Mesendoderm (in vitro differentiated cells): Measurements from ENCODE around the gene CASP3.
"Not testable (repeated sequence)": the region's sequence is repeated elsewhere in the genome, so short reads cannot be mapped to it uniquely, and the experiment has no call there.

Experiments used
- DNase-seq: peaks from one replicate; pipeline ENCODE4 v3.0.0; 2013
- H2AK5ac ChIP-seq: 2 replicates; pipeline ENCODE4 v1.6.1; 2013; ENCODE audit warnings: low read length, inconsistent platforms
- H2BK120ac ChIP-seq: 2 replicates; pipeline ENCODE4 v1.6.1; 2013; ENCODE audit warnings: low read depth, mild to moderate bottlenecking, low read length, moderate library complexity, mixed read lengths
- H2BK15ac ChIP-seq: replicated peaks from 2 replicates; pipeline ENCODE4 v1.6.1; 2013; ENCODE audit warnings: low read depth, mild to moderate bottlenecking, moderate library complexity
- H2BK5ac ChIP-seq: 2 replicates; pipeline ENCODE4 v1.6.1; 2013; ENCODE audit warnings: low read length, inconsistent platforms
- H3K18ac ChIP-seq: 2 replicates; pipeline ENCODE4 v1.6.1; 2013; ENCODE audit warnings: mild to moderate bottlenecking, low read length, mixed read lengths
- H3K23ac ChIP-seq: one replicate; pipeline ENCODE4 v1.6.1; 2013; ENCODE audit warnings: low read length
- H3K27ac ChIP-seq: 2 replicates; pipeline ENCODE4 v1.5.1; 2013; ENCODE audit warnings: low read depth, mild to moderate bottlenecking, inconsistent platforms, low read length, moderate library complexity
- H3K27me3 ChIP-seq: 2 replicates; pipeline ENCODE4 v1.6.1; 2013; ENCODE audit warnings: low read length, control low read depth, mild to moderate bottlenecking, inconsistent platforms; ENCODE audit not compliant: insufficient read depth, poor library complexity
- H3K36me3 ChIP-seq: 2 replicates; pipeline ENCODE4 v1.6.1; 2013; ENCODE audit warnings: low read length, inconsistent platforms; ENCODE audit not compliant: control insufficient read depth, insufficient read depth
- H3K4ac ChIP-seq: one replicate; pipeline ENCODE4 v1.6.1; 2013; ENCODE audit warnings: low read depth, mild to moderate bottlenecking, low read length, moderate library complexity
- H3K4me1 ChIP-seq: 2 replicates; pipeline ENCODE4 v1.6.1; 2013; ENCODE audit warnings: low read depth, low read length, inconsistent platforms; ENCODE audit not compliant: control insufficient read depth
- H3K4me2 ChIP-seq: 2 replicates; pipeline ENCODE4 v1.6.1; 2013; ENCODE audit warnings: low read length
- H3K4me3 ChIP-seq: 2 replicates; pipeline ENCODE4 v1.5.1; 2013; ENCODE audit warnings: mild to moderate bottlenecking, low read length
- H3K56ac ChIP-seq: one replicate; pipeline ENCODE4 v1.6.1; 2013; ENCODE audit warnings: low read length
- H3K79me1 ChIP-seq: 2 replicates; pipeline ENCODE4 v1.6.1; 2013; ENCODE audit warnings: low read length, inconsistent platforms
- H3K79me2 ChIP-seq: 2 replicates; pipeline ENCODE4 v1.6.1; 2013; ENCODE audit warnings: mild to moderate bottlenecking, low read length; ENCODE audit not compliant: control insufficient read depth, insufficient read depth
- H3K9ac ChIP-seq: 2 replicates; pipeline ENCODE4 v1.6.1; 2013; ENCODE audit warnings: low read length, inconsistent platforms
- H4K5ac ChIP-seq: one replicate; pipeline ENCODE4 v1.6.1; 2013; ENCODE audit warnings: low read length
- H4K8ac ChIP-seq: one replicate; pipeline ENCODE4 v1.6.1; 2013; ENCODE audit warnings: low read depth, mild to moderate bottlenecking, control low read depth, low read length, moderate library complexity
- WGBS: extraction: QIAGEN DNeasy Blood & Tissue Kit; methylation state at CpG from one replicate; pipeline ENCODE4 v1.1.7; 2013; ENCODE audit warnings: low lambda C conversion rate, missing lambda C conversion rate; ENCODE audit not compliant: insufficient coverage; ENCODE audit errors: extremely low coverage; 5-methylcytosine and 5-hydroxymethylcytosine counted together

CASP3 gene

DNA sequence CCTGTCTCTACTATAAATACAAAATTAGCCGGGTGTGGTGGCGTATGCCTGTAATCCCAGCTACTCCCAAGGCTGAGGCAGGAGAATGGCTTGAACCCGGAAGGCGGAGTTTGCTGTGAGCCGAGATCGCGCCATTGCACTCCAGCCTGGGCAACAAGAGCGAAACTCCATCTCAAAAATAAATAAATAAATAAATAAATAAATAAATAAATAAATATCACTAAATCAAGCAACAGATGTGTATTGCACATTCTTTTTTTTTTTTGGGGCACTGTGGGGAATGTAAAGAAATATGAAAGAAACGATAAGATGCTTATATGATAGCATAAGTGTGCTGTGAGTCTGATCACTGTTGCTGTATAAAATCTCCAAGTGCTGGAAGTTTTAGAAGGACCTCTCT lies 8.6 kb upstream of the CASP3 start:
- H3K23ac ChIP-seq, H3K4ac ChIP-seq, H2AK5ac ChIP-seq, H2BK15ac ChIP-seq, H2BK5ac ChIP-seq, H3K79me1 ChIP-seq, H3K4me1 ChIP-seq, H3K4me3 ChIP-seq, H3K56ac ChIP-seq, H3K27ac ChIP-seq, H4K5ac ChIP-seq, H3K9ac ChIP-seq, H4K8ac ChIP-seq, DNase-seq, H2BK120ac ChIP-seq, H3K18ac ChIP-seq, H3K79me2 ChIP-seq, H3K27me3 ChIP-seq, H3K4me2 ChIP-seq, H3K36me3 ChIP-seq: not testable (repeated sequence)
- whole genome bisulfite sequencing, result no CpG with 5 or more reads among the region's 9 CpGs

DNA sequence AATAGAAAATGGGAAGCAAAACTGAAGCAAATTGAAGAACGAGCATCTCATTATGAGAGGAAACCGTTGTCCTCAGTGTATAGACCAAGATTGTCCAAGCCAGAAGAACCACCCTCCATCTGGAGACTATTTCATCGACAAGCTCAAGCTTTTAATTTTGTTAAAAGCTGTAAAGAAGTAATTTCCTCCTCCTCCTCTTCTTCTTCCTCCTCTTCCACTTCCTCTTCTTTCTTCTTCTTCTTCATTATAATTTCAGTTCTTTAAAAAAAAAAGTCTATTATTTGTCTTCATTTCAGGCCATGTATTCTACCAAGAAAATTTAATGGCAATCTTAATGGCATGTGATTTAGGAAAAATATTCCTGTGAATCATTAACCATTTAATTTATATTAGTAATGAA lies 7.9 kb upstream of the CASP3 start:
- no peak overlapping the region for H3K18ac ChIP-seq
- no peak overlapping the region for H4K5ac ChIP-seq
- H2BK120ac ChIP-seq, result no peak overlapping the region
- no peaks in the 10 kb centered on the region for H3K79me2 ChIP-seq
- no peaks in the 10 kb centered on the region for H3K36me3 ChIP-seq
- no peak overlapping the region for H3K4me2 ChIP-seq
- H3K27me3 ChIP-seq, result no peaks in the 10 kb centered on the region
- H2BK5ac ChIP-seq, result no peak overlapping the region
- no peaks in the 10 kb centered on the region for H3K4me1 ChIP-seq
- H2BK15ac ChIP-seq, result no peak overlapping the region
- no peak overlapping the region for H3K4ac ChIP-seq
- no peak overlapping the region for H4K8ac ChIP-seq
- H3K23ac ChIP-seq, result no peak overlapping the region
- H2AK5ac ChIP-seq, result no peak overlapping the region
- DNase-seq, result no peak
- no peak overlapping the region for H3K9ac ChIP-seq
- H3K79me1 ChIP-seq, result no peaks in the 10 kb centered on the region
- no peak overlapping the region for H3K27ac ChIP-seq
- H3K4me3 ChIP-seq, result no peak overlapping the region
- no CpG with 5 or more reads among the region's 3 CpGs for WGBS
- no peak overlapping the region for H3K56ac ChIP-seq

GRCh38 chr4:184655889-184656869 lies 6.9 kb upstream of the CASP3 start:
- H3K4me2 ChIP-seq, result no peak overlapping the region
- H4K8ac ChIP-seq, result no peak overlapping the region
- H3K4me3 ChIP-seq, result no peak overlapping the region
- no peak for DNase-seq
- no CpG with 5 or more reads among the region's 8 CpGs for WGBS
- no peak overlapping the region for H3K9ac ChIP-seq
- H3K79me1 ChIP-seq, result no peaks in the 10 kb centered on the region
- H2BK15ac ChIP-seq, result no peak overlapping the region
- H3K23ac ChIP-seq, result no peak overlapping the region
- no peak overlapping the region for H3K27ac ChIP-seq
- no peak overlapping the region for H3K4ac ChIP-seq
- H3K56ac ChIP-seq, result no peak overlapping the region
- H3K27me3 ChIP-seq, result no peaks in the 10 kb centered on the region
- H2BK5ac ChIP-seq, result no peak overlapping the region
- H3K4me1 ChIP-seq, result no peaks in the 10 kb centered on the region
- no peak overlapping the region for H2BK120ac ChIP-seq
- no peaks in the 10 kb centered on the region for H3K79me2 ChIP-seq
- no peak overlapping the region for H3K18ac ChIP-seq
- no peak overlapping the region for H4K5ac ChIP-seq
- no peaks in the 10 kb centered on the region for H3K36me3 ChIP-seq
- H2AK5ac ChIP-seq, result no peak overlapping the region

- H3K4ac ChIP-seq, result no peak overlapping the region
- no CpG with 5 or more reads among the region's 2 CpGs for WGBS
- no peaks in the 10 kb centered on the region for H3K27me3 ChIP-seq
Observed at GRCh38 chr4:184653650-184654049, 4.4 kb upstream of the CASP3 start.

DNA sequence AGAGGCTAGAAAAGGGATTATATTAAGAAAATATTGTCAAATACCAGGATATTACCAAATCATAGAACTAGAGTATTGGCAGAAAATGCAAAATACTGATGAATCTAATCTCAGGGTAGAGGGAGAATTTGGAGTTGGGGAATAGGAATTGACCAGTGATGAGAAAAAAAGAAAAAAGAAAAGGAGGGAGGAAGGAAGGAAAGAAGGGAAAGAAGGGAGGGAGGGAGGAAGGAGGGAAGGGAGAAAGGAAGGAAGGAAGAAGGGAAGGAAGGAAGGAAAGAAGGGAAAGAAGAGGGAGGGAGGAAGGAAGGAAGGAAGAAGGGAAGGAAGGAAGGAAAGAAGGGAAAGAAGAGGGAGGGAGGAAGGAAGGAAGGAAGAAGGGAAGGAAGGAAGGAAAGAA lies 3.4 kb upstream of the CASP3 start:
- H3K79me1 ChIP-seq, H3K36me3 ChIP-seq, H2BK5ac ChIP-seq, H3K27ac ChIP-seq, H3K23ac ChIP-seq, H3K4ac ChIP-seq, H3K18ac ChIP-seq, H3K4me3 ChIP-seq, H2BK120ac ChIP-seq, H3K56ac ChIP-seq, H2AK5ac ChIP-seq, H3K4me2 ChIP-seq, H3K27me3 ChIP-seq, H4K8ac ChIP-seq, DNase-seq, H3K9ac ChIP-seq, H2BK15ac ChIP-seq, H4K5ac ChIP-seq, H3K4me1 ChIP-seq: not testable (repeated sequence)
- H3K79me2 ChIP-seq, result peaks cover 13% of the 10 kb centered on the region

More at GRCh38 chr4:184653650-184654049, 4.4 kb upstream of the CASP3 start:
- peaks cover 2% of the 10 kb centered on the region for H3K4me1 ChIP-seq
- H3K18ac ChIP-seq, result no peak overlapping the region
- H3K79me1 ChIP-seq, result peaks cover 2% of the 10 kb centered on the region
- H3K23ac ChIP-seq, result no peak overlapping the region
- H3K9ac ChIP-seq, result no peak overlapping the region
- no peak overlapping the region for H3K27ac ChIP-seq
- no peak overlapping the region for H2BK120ac ChIP-seq
- H2BK15ac ChIP-seq, result no peak overlapping the region
- no peak overlapping the region for H2BK5ac ChIP-seq
- H4K8ac ChIP-seq, result no peak overlapping the region
- H2AK5ac ChIP-seq, result no peak overlapping the region
- H3K4me3 ChIP-seq, result no peak overlapping the region
- H4K5ac ChIP-seq, result no peak overlapping the region
- H3K36me3 ChIP-seq, result no peaks in the 10 kb centered on the region
- H3K4me2 ChIP-seq, result no peak overlapping the region
- DNase-seq, result peak; percentile 34
- H3K56ac ChIP-seq, result no peak overlapping the region
- H3K79me2 ChIP-seq, result peaks cover 3% of the 10 kb centered on the region

DNA sequence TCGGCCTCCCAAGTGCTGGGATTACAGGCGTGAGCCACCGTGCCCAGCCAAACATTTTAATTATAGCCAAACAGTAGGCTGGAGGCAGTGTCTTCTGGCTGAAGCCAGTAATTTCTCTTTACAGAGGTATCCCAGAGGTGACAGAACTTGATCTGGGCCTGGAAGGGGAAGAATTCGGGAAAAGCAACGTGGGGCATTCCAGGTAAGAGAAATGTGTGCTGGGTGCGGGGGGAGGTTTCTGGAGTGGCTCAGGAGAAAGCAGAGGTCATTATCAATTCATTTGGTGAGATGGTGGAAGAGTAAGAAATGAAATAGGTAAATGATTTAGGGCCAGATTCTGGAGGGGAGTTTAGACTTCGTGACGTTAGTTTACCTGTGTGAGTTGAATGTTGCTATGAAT lies 2.7 kb upstream of the CASP3 start:
- H3K18ac ChIP-seq, result no peak overlapping the region
- H3K27me3 ChIP-seq, result no peaks in the 10 kb centered on the region
- H2BK120ac ChIP-seq, result no peak overlapping the region
- H3K4me2 ChIP-seq, result no peak overlapping the region
- no peak overlapping the region for H4K5ac ChIP-seq
- H2BK5ac ChIP-seq, result no peak overlapping the region
- no peak overlapping the region for H3K56ac ChIP-seq
- H3K79me1 ChIP-seq, result peaks cover 2% of the 10 kb centered on the region
- H3K4me3 ChIP-seq, result no peak overlapping the region
- no peak overlapping the region for H3K4ac ChIP-seq
- H3K27ac ChIP-seq, result no peak overlapping the region
- DNase-seq, result peak; percentile 27
- no peak overlapping the region for H3K23ac ChIP-seq
- H2AK5ac ChIP-seq, result no peak overlapping the region
- peaks cover 21% of the 10 kb centered on the region for H3K79me2 ChIP-seq
- H3K36me3 ChIP-seq, result no peaks in the 10 kb centered on the region
- no peak overlapping the region for H2BK15ac ChIP-seq
- WGBS, result 100% methylated on average over 1 of the region's 8 CpGs
- no peak overlapping the region for H4K8ac ChIP-seq
- H3K4me1 ChIP-seq, result peaks cover 2% of the 10 kb centered on the region
- no peak overlapping the region for H3K9ac ChIP-seq
